IMR-90 (cell line): ENCODE data around the gene NSMCE3. TPM values are rescaled to one million over a fixed set of nuclear protein-coding genes. Genes with fewer than 3 reads are reported as not detected.

Source experiments
- ATAC-seq: fragments of 200-7000 bp; cut with Tn5 transposase; 2 replicates; pipeline ENCODE4 v1.9.1; 2020; ENCODE audit warnings: low read depth, mild to moderate bottlenecking, moderate library complexity
- BruUV-seq: library from RNA; stranded (reverse); fragments of 400-500 nt; replicated peaks from 2 replicates; lab custom pipeline; 2021; lab: Mats Ljungman, UMichigan
- CTCF ChIA-PET: fragments of 300-600 bp; formaldehyde crosslinking; extraction: SDS; loops from one replicate; lab custom pipeline; 2021; ENCODE audit warnings: antibody characterized with exemption; lab: Yijun Ruan, JAX
- POLR2A ChIA-PET: fragments of 300-600 bp; sonication (Branson Sonifier 250); formaldehyde crosslinking; loops from one replicate; lab custom pipeline; 2022; ENCODE audit warnings: antibody characterized with exemption; ENCODE audit not compliant: unreplicated experiment; lab: Charles Lee
- DNase-seq: peaks from one replicate; pipeline ENCODE4 v3.0.0; 2013
- H2AFZ ChIP-seq: replicated peaks from 2 replicates; pipeline ENCODE3; 2013; ENCODE audit warnings: low read length, mild to moderate bottlenecking; ENCODE audit not compliant: poor library complexity
- H2AK5ac ChIP-seq: 2 replicates; pipeline ENCODE4 v1.6.1; 2013; ENCODE audit warnings: low read depth, low read length, inconsistent platforms
- H2AK9ac ChIP-seq: replicated peaks from 2 replicates; pipeline ENCODE3; 2013; ENCODE audit warnings: mild to moderate bottlenecking, low read depth, low read length, moderate library complexity; ENCODE audit not compliant: poor library complexity
- H2BK120ac ChIP-seq: 2 replicates; pipeline ENCODE4 v1.6.1; 2013; ENCODE audit warnings: low read depth, low read length, inconsistent platforms
- H2BK15ac ChIP-seq: 3 replicates; pipeline ENCODE4 v1.6.1; 2013; ENCODE audit warnings: low read depth, low read length, inconsistent platforms
- H2BK20ac ChIP-seq: 2 replicates; pipeline ENCODE4 v1.6.1; 2013; ENCODE audit warnings: low read depth, mild to moderate bottlenecking, inconsistent platforms, low read length, moderate library complexity
- H2BK5ac ChIP-seq: 2 replicates; pipeline ENCODE4 v1.6.1; 2013; ENCODE audit warnings: mild to moderate bottlenecking, low read depth, low read length, inconsistent platforms; ENCODE audit not compliant: poor library complexity, severe bottlenecking
- H3K14ac ChIP-seq: replicated peaks from 2 replicates; pipeline ENCODE4 v1.6.1; 2013; ENCODE audit warnings: low read depth, low read length, inconsistent platforms
- H3K18ac ChIP-seq: 2 replicates; pipeline ENCODE4 v1.6.1; 2013; ENCODE audit warnings: low read depth, low read length, control low read depth
- H3K23ac ChIP-seq: 2 replicates; pipeline ENCODE4 v1.6.1; 2013; ENCODE audit warnings: low read depth, low read length, inconsistent platforms
- H3K27ac ChIP-seq: 2 replicates; pipeline ENCODE4 v1.5.1; 2013; ENCODE audit warnings: mild to moderate bottlenecking, control low read depth, low read length; ENCODE audit not compliant: insufficient read depth
- H3K27me3 ChIP-seq: 2 replicates; pipeline ENCODE4 v1.6.1; 2013; ENCODE audit warnings: low read length; ENCODE audit not compliant: control insufficient read depth, insufficient read depth
- H3K36me3 ChIP-seq: 2 replicates; pipeline ENCODE4 v1.6.1; 2013; ENCODE audit warnings: low read length, mixed read lengths; ENCODE audit not compliant: control insufficient read depth, insufficient read depth
- H3K4ac ChIP-seq: 2 replicates; pipeline ENCODE4 v1.6.1; 2013; ENCODE audit warnings: low read depth, low read length, inconsistent platforms
- H3K4me1 ChIP-seq: 2 replicates; pipeline ENCODE4 v1.6.1; 2013; ENCODE audit warnings: low read length, mixed read lengths; ENCODE audit not compliant: control insufficient read depth, insufficient read depth
- H3K4me2 ChIP-seq: 2 replicates; pipeline ENCODE4 v1.6.1; 2013; ENCODE audit warnings: low read depth, mild to moderate bottlenecking, control low read depth, low read length, moderate library complexity
- H3K4me3 ChIP-seq: 2 replicates; pipeline ENCODE4 v1.5.1; 2013; ENCODE audit warnings: low read depth, mild to moderate bottlenecking, control low read depth, low read length, moderate library complexity; ENCODE audit not compliant: insufficient read depth
- H3K56ac ChIP-seq: 2 replicates; pipeline ENCODE4 v1.6.1; 2013; ENCODE audit warnings: low read length, inconsistent platforms; ENCODE audit not compliant: insufficient read depth; ENCODE audit errors: extremely low read depth
- H3K79me1 ChIP-seq, 2 experiments: 2 replicates each; pipeline ENCODE4 v1.6.1; 2013; ENCODE audit warnings: low read length in 2 of 2, inconsistent platforms in 1 of 2, low read depth in 1 of 2
- H3K9ac ChIP-seq: 2 replicates; pipeline ENCODE4 v1.6.1; 2013; ENCODE audit warnings: low read depth, low read length, control low read depth
- H3K9me1 ChIP-seq: 2 replicates; pipeline ENCODE4 v1.6.1; 2013; ENCODE audit warnings: low read length, inconsistent platforms; ENCODE audit not compliant: insufficient read depth
- H3K9me3 ChIP-seq: 2 replicates; pipeline ENCODE4 v1.6.1; 2013; ENCODE audit warnings: low read length; ENCODE audit not compliant: control insufficient read depth, insufficient read depth
- H4K20me1 ChIP-seq: 2 replicates; pipeline ENCODE4 v1.6.1; 2013; ENCODE audit warnings: low read length, inconsistent platforms; ENCODE audit not compliant: insufficient read depth
- H4K5ac ChIP-seq: 2 replicates; pipeline ENCODE4 v1.6.1; 2013; ENCODE audit warnings: mild to moderate bottlenecking, low read depth, low read length, control low read depth
- H4K8ac ChIP-seq, 2 experiments: 2 replicates each; pipeline ENCODE4 v1.6.1; 2013; ENCODE audit warnings: low read depth in 2 of 2, low read length in 2 of 2, control low read depth in 1 of 2, inconsistent platforms in 1 of 2
- H4K91ac ChIP-seq: 2 replicates; pipeline ENCODE4 v1.6.1; 2013; ENCODE audit warnings: low read depth, low read length, inconsistent platforms; ENCODE audit not compliant: insufficient read depth
- RCOR1 ChIP-seq: IDR thresholded peaks from 2 replicates; pipeline ENCODE4 v1.6.1; 2012; ENCODE audit warnings: mild to moderate bottlenecking, low read length, improper control_type of control experiment; ENCODE audit not compliant: insufficient replicate concordance
- WGBS, 2 experiments: methylation state at CpG; one replicate each; pipeline versions ENCODE4 v1.1.5 to v1.1.7; 2013; ENCODE audit warnings: missing lambda C conversion rate in 2 of 2; ENCODE audit not compliant: insufficient read length in 1 of 2; ENCODE audit errors: extremely low coverage in 2 of 2; 5-methylcytosine and 5-hydroxymethylcytosine counted together
- dilution Hi-C: fragments of 300-500 bp; cut with HindIII; formaldehyde crosslinking; loops from one replicate; pipeline ENCODE4 v1.14.3; 2018; ENCODE audit warnings: low sequenced_read_pairs; ENCODE audit not compliant: unreplicated experiment
- in situ Hi-C: fragments of 300-500 bp; cut with MboI; formaldehyde crosslinking; loops from 3 replicates; pipeline ENCODE4 v1.14.3; 2019; ENCODE audit warnings: low sequenced_read_pairs, inconsistent platforms, mixed read lengths
- intact Hi-C: fragments of 100-400 bp; cut with micrococcal nuclease; formaldehyde crosslinking; loops from 2 replicates; pipeline ENCODE4 v1.10.0; 2022
- polyA plus RNA-seq, 3 experiments: library from polyadenylated mRNA; depleted of rRNA; stranded (reverse); fragments of >200 nt; gene quantifications; 2 replicates each; pipeline ENCODE4 v1.2.3, GENCODE V29; 2012; ENCODE audit warnings: low replicate concordance in 1 of 3
- total RNA-seq: library from RNA; depleted of rRNA; stranded (reverse); fragments of >200 nt; gene quantifications from 2 replicates; pipeline ENCODE4 v1.2.3, GENCODE V29; 2012

The NSMCE3 gene
- total and polyA plus RNA-seq, 2 of the 4 experiments (the other 2 are of a cell fraction) = 5.1 to 6.3 TPM

GRCh38 chr15:29309139-29309538 lies 39.5 kb upstream of the NSMCE3 start:
- no peak overlapping the region for H2BK5ac ChIP-seq
- H2BK15ac ChIP-seq = no peak overlapping the region

More at GRCh38 chr15:29309139-29309538, 39.5 kb upstream of the NSMCE3 start:
- H3K4me2 ChIP-seq = no peak overlapping the region
- 60% methylated on average over 1 of the region's 5 CpGs; no CpG with 5 or more reads in 1 of the 2 experiments for WGBS, 2 experiments
- H2AK5ac ChIP-seq = no peak overlapping the region
- no peak overlapping the region for H4K8ac ChIP-seq
- H3K18ac ChIP-seq = no peak overlapping the region
- H3K9me1 ChIP-seq = no peaks in the 10 kb centered on the region
- TF ChIP-seq RCOR1 = no peak
- CTCF ChIA-PET = interaction anchor here (0.7 kb wide), 1 partner anchor 20 kb away, joined by 4 read pairs; no protein-coding TSS in a partner anchor
- H3K36me3 ChIP-seq = no peaks in the 10 kb centered on the region
- H3K4me3 ChIP-seq = no peak overlapping the region
- no peaks in the 10 kb centered on the region for H3K4me1 ChIP-seq
- H3K27ac ChIP-seq = no peak overlapping the region
- H2BK20ac ChIP-seq = no peak overlapping the region
- H3K14ac ChIP-seq = no peak overlapping the region
- H4K5ac ChIP-seq = no peak overlapping the region
- H4K20me1 ChIP-seq = no peaks in the 10 kb centered on the region
- H3K79me1 ChIP-seq = no peaks in the 10 kb centered on the region
- H2AFZ ChIP-seq = no peak overlapping the region
- DNase-seq = no peak
- no peak for ATAC-seq
- in situ Hi-C loops = no loop called here
- no peak overlapping the region for H2AK9ac ChIP-seq
- dilution Hi-C loops = no loop called here
- no peak overlapping the region for H2BK120ac ChIP-seq
- no peak overlapping the region for H3K56ac ChIP-seq
- no peak overlapping the region for H4K91ac ChIP-seq
- H3K9me3 ChIP-seq = no peaks in the 10 kb centered on the region
- no peak overlapping the region for H3K23ac ChIP-seq
- H3K4ac ChIP-seq = no peak overlapping the region
- BruUV-seq = no TSS peak
- H3K9ac ChIP-seq = no peak overlapping the region
- intact Hi-C loops = no loop called here
- POLR2A ChIA-PET = interaction anchor here (0.7 kb wide), 1 partner anchor 112 kb away, joined by 4 read pairs; no protein-coding TSS in a partner anchor
- peaks cover 7% of the 10 kb centered on the region for H3K27me3 ChIP-seq
